Lower leg skin (tissue), 3 donors: ENCODE measurements around the gene DTNB.

Source experiments
- POLR2A ChIP-seq, 2 donors: fragments of 450-650 bp; IDR thresholded peaks; one replicate each; pipeline ENCODE4 v1.6.1; 2016 to 2017; ENCODE audit warnings: antibody characterized with exemption in 2 of 2, mild to moderate bottlenecking in 1 of 2, moderate library complexity in 1 of 2
- TF ChIP-seq, protein P1 (sequence below), 3 donors: fragments of 450-650 bp; IDR thresholded peaks; one replicate each; pipeline ENCODE4 v1.5.1; 2016; ENCODE audit warnings: antibody characterized with exemption in 3 of 3, mild to moderate bottlenecking in 3 of 3, moderate library complexity in 2 of 3

- TF ChIP-seq, protein P1, sequence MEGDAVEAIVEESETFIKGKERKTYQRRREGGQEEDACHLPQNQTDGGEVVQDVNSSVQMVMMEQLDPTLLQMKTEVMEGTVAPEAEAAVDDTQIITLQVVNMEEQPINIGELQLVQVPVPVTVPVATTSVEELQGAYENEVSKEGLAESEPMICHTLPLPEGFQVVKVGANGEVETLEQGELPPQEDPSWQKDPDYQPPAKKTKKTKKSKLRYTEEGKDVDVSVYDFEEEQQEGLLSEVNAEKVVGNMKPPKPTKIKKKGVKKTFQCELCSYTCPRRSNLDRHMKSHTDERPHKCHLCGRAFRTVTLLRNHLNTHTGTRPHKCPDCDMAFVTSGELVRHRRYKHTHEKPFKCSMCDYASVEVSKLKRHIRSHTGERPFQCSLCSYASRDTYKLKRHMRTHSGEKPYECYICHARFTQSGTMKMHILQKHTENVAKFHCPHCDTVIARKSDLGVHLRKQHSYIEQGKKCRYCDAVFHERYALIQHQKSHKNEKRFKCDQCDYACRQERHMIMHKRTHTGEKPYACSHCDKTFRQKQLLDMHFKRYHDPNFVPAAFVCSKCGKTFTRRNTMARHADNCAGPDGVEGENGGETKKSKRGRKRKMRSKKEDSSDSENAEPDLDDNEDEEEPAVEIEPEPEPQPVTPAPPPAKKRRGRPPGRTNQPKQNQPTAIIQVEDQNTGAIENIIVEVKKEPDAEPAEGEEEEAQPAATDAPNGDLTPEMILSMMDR (IDR thresholded peaks at IDR 0.05), result no peak
- TF ChIP-seq POLR2A (IDR thresholded peaks at IDR 0.05), result no peak
Measured at GRCh38 chr2:25373269-25373981, 300.0 kb downstream of the DTNB start.
